Sigmoid colon (tissue), 7 donors: ENCODE measurements around the gene FMO2. TPM values are rescaled to one million over a fixed set of nuclear protein-coding genes. Genes with fewer than 3 reads are reported as not detected.
"Not testable (repeated sequence)": the region's sequence is repeated elsewhere in the genome, so short reads cannot be mapped to it uniquely, and the experiment has no call there.

Experiments used
- DNase-seq: peaks from one replicate; pipeline ENCODE4 v3.0.0-alpha.2; 2019
- H3K27ac ChIP-seq, 4 donors: fragments of 200-600 bp; sonication (generic); one replicate each; pipeline ENCODE4 v1.5.1; 2016 to 2019; ENCODE audit warnings: mild to moderate bottlenecking in 1 of 4
- H3K27me3 ChIP-seq, 3 donors: fragments of 200-600 bp; sonication (generic); one replicate each; pipeline ENCODE4 v1.5.1; 2019; ENCODE audit warnings: mild to moderate bottlenecking in 1 of 3
- H3K36me3 ChIP-seq, 4 donors: fragments of 200-600 bp; sonication (generic); one replicate each; pipeline ENCODE4 v1.5.1; 2016 to 2019
- H3K4me1 ChIP-seq, 4 donors: fragments of 200-600 bp; sonication (generic); one replicate each; pipeline ENCODE4 v1.5.1; 2017 to 2019
- H3K4me3 ChIP-seq, 4 donors: fragments of 200-600 bp; sonication (generic); one replicate each; pipeline ENCODE4 v1.5.1; 2017 to 2019; ENCODE audit warnings: mild to moderate bottlenecking in 2 of 4, moderate library complexity in 1 of 4
- H3K9me3 ChIP-seq, 4 donors: fragments of 200-600 bp in 3 of 4; sonication (generic) in 3 of 4; one replicate each; pipeline versions ENCODE4 v1.5.1 to v1.6.1; 2013 to 2019
- EP300 ChIP-seq, 4 donors: sonication (generic); formaldehyde crosslinking; IDR thresholded peaks; one replicate each; pipeline ENCODE4 v1.6.1; 2017; ENCODE audit warnings: antibody characterized with exemption in 4 of 4
- POLR2A ChIP-seq, 2 donors: fragments of 450-650 bp; IDR thresholded peaks; one replicate each; pipeline ENCODE4 v1.6.1; 2016; ENCODE audit warnings: antibody characterized with exemption in 2 of 2, mild to moderate bottlenecking in 2 of 2, moderate library complexity in 2 of 2
- POLR2AphosphoS5 ChIP-seq, 4 donors: sonication (generic); formaldehyde crosslinking; IDR thresholded peaks; one replicate each; pipeline ENCODE4 v1.6.1; 2017; ENCODE audit warnings: antibody characterized with exemption in 4 of 4
- WGBS, 2 donors: extraction: QIAGEN DNeasy Blood & Tissue Kit; methylation state at CpG; one replicate each; pipeline ENCODE4 v1.1.7; 2013; 5-methylcytosine and 5-hydroxymethylcytosine counted together
- intact Hi-C: fragments of 100-400 bp; cut with DNase I; formaldehyde crosslinking; loops from one replicate; pipeline ENCODE4 v1.15.1; 2023
- polyA plus RNA-seq, 3 donors: library from polyadenylated mRNA; stranded (reverse); fragments of 200-250 nt; gene quantifications; one replicate each; pipeline ENCODE4 v1.2.3, GENCODE V29; 2013
- total RNA-seq, 4 donors: library from RNA; depleted of rRNA; stranded (reverse); fragments of >200 nt; gene quantifications; one replicate each; pipeline ENCODE4 v1.1.0, GENCODE V29; 2016
- TF ChIP-seq, protein P1 (sequence below), 4 experiments: fragments of 450-650 bp in 3 of 4; fragments of 200-600 bp in 1 of 4; IDR thresholded peaks; one replicate each; pipeline ENCODE4 v1.5.1; 2016 to 2019; ENCODE audit warnings: antibody characterized with exemption in 4 of 4, mild to moderate bottlenecking in 3 of 4, moderate library complexity in 2 of 4
- donor health status: healthy with polysubstance abuse.
- donor health status: Bipolar disorder and iron deficiency.
- donor health status: healthy.

The FMO2 gene
- total and polyA plus RNA-seq, 7 donors, result 0.23 to 35.1 (median 4.2) TPM

DNA sequence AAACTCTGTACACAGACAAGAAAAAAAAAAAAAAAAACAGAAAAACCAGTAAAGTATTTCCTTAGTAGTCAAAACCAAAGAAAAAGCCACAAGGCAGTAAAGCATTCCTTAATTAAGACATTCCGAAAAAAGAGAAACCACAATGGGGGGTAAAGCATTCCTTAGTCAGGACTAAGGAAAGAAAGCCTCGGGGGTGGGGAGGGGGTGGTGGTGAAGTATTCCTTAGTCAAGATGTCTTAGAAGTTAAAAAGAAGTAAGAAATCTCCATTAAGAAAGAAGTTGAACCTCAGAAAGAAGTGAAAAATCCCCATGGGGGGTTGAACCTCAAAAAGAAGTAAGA, 35.0 kb downstream of the FMO2 start:
- H3K4me1 ChIP-seq, result peaks cover 0 to 14% (median 5%) of the 10 kb centered on the region in 4 donors
- no peaks in the 10 kb centered on the region for H3K27me3 ChIP-seq
- intact Hi-C loops, result no loop called here

DNA sequence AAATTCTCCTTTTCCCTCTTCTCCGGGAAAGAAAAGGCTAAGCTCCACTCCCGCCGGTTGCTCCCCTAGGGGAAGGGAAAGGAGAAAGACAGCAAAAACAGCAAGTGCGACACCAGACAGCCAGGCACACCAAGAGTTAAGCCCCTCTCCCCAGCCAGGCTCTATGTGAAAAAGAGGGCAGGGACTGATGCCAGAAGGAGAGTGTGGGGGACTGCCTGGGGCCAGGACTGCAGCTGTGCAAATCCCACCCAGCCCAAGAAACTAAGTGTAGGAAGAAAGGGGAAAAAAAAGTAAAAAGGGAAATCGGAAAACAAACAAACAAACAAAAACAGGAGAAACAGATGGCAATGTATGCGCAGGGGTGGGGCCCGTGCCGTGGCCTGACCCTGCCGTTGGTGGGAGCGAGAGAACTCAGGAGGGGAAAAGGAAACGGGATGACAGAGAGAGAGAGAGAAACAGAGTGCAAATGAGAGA, 35.5 kb downstream of the FMO2 start:
- no peak for DNase-seq
- Histone ChIP-seq H3K36me3 (no peaks in the 10 kb centered on the region), H3K4me3 (peak overlapping the region in 1 of 4 donors; percentile 1), H3K9me3 (no peaks in the 10 kb centered on the region), H3K27me3 (no peaks in the 10 kb centered on the region), H3K4me1 (peaks cover 0 to 14% (median 5%) of the 10 kb centered on the region in 4 donors), H3K27ac (peak overlapping the region; percentile 20 to 64 (median 51))
- no peak for TF ChIP-seq POLR2AphosphoS5 (IDR thresholded peaks at IDR 0.05)
- TF ChIP-seq, protein P1, sequence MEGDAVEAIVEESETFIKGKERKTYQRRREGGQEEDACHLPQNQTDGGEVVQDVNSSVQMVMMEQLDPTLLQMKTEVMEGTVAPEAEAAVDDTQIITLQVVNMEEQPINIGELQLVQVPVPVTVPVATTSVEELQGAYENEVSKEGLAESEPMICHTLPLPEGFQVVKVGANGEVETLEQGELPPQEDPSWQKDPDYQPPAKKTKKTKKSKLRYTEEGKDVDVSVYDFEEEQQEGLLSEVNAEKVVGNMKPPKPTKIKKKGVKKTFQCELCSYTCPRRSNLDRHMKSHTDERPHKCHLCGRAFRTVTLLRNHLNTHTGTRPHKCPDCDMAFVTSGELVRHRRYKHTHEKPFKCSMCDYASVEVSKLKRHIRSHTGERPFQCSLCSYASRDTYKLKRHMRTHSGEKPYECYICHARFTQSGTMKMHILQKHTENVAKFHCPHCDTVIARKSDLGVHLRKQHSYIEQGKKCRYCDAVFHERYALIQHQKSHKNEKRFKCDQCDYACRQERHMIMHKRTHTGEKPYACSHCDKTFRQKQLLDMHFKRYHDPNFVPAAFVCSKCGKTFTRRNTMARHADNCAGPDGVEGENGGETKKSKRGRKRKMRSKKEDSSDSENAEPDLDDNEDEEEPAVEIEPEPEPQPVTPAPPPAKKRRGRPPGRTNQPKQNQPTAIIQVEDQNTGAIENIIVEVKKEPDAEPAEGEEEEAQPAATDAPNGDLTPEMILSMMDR (IDR thresholded peaks at IDR 0.05), result no peak
- TF ChIP-seq EP300 (IDR thresholded peaks at IDR 0.05), result no peak
- TF ChIP-seq POLR2A (IDR thresholded peaks at IDR 0.05), result no peak
- WGBS, 2 donors, result 69 to 84% methylated on average over 11 of the region's 11 CpGs
- intact Hi-C loops, result no loop called here

More for the DNA sequence above, 35.0 kb downstream of the FMO2 start:
- TF ChIP-seq, protein P1 (IDR thresholded peaks at IDR 0.05), result no peak
- TF ChIP-seq EP300 (IDR thresholded peaks at IDR 0.05) (no peak), POLR2A (IDR thresholded peaks at IDR 0.05) (no peak), POLR2AphosphoS5 (IDR thresholded peaks at IDR 0.05) (no peak)
- Histone ChIP-seq H3K27ac (peak overlapping the region in 3 of 4 donors; percentile 42 to 64 (median 60)), H3K9me3 (no peaks in the 10 kb centered on the region), H3K4me3 (peak overlapping the region in 1 of 4 donors; percentile 1), H3K36me3 (no peaks in the 10 kb centered on the region)
- WGBS, 2 donors, result 72 to 88% methylated on average over 2 of the region's 2 CpGs
- no peak for DNase-seq

DNA sequence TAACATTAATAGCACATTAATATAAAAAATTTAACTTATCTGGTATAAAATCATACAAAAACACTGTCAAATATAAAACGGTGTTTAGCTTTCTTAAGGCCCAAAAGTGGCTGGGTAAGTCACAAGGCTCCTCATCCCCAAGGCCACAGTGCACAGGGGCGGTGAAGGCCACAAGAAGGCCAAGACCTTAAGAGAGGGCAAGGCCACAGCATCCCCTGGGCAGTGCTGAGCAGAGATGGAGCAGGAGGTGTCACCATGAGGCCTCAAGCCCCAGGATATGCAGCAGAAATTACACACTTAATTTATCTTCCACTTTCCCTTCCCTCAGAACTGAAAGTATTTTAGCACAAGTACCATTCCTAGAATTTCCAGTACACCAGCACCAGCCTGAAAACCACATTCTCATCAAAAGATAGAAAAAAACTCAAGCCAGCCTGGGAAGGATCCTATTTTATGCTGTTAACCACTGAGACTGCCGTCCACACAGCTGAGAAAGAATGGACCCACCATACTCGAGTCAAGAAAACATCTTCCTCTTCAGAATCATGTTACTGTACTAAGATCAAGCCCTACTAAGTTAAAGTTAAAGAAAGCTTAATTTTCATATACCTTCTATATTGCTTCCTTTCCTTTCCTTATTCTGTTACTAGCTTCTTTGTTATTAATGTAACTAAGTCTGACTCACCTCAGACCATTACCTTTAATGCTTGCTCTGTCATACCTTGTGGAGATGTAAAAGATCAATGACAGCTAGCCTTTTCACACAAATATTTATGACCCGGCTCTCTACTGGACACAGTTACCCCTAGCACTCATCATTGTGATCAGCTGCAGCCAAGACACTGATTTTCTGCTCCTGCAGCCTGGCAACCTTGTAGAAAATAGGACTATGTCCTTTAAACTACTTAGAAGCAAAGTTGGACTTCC, 36.8 kb downstream of the FMO2 start:
- H3K27me3 ChIP-seq, result no peaks in the 10 kb centered on the region
- no peaks in the 10 kb centered on the region for H3K36me3 ChIP-seq
- peaks cover 0 to 14% (median 5%) of the 10 kb centered on the region in 4 donors for H3K4me1 ChIP-seq
- no peak for TF ChIP-seq POLR2A (IDR thresholded peaks at IDR 0.05)
- no peak for TF ChIP-seq POLR2AphosphoS5 (IDR thresholded peaks at IDR 0.05)
- TF ChIP-seq, protein P1 (IDR thresholded peaks at IDR 0.05), result no peak
- no peak for TF ChIP-seq EP300 (IDR thresholded peaks at IDR 0.05)
- no peak for DNase-seq
- H3K4me3 ChIP-seq, result no peak overlapping the region
- WGBS, 2 donors, result 71 to 89% methylated on average over 5 of the region's 5 CpGs
- H3K27ac ChIP-seq, result peak overlapping the region in 2 of 4 donors; percentile 15 to 64
- no peaks in the 10 kb centered on the region for H3K9me3 ChIP-seq
- intact Hi-C loops, result no loop called here

DNA sequence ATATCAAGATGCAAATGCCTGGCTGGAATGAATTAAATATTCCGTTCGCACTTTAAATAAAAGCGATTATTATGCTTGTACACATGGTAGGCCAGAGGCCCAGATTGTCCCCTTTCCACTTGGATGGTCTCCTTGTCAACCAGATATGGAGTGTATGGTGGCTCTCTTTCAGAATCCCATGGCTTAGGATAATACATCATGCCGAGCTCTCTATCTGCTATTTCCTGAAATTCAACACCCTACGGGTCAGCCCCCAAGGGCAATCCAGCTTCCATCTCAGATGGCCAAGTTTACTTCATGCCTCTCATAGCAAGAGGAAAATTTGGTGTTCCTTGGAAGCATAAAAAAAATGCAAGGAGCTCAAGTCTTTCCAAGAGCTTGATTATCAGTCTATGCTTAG, 37.8 kb downstream of the FMO2 start:
- no peak for DNase-seq
- WGBS, 2 donors, result 82 to 93% methylated on average over 5 of the region's 5 CpGs
- no peaks in the 10 kb centered on the region for H3K27me3 ChIP-seq
- H3K4me3 ChIP-seq, result no peak overlapping the region
- TF ChIP-seq POLR2AphosphoS5 (IDR thresholded peaks at IDR 0.05), result no peak
- TF ChIP-seq, protein P1 (IDR thresholded peaks at IDR 0.05), result no peak
- TF ChIP-seq POLR2A (IDR thresholded peaks at IDR 0.05), result no peak
- TF ChIP-seq EP300 (IDR thresholded peaks at IDR 0.05), result no peak
- no peaks in the 10 kb centered on the region for H3K9me3 ChIP-seq
- peaks cover 0 to 14% (median 5%) of the 10 kb centered on the region in 4 donors for H3K4me1 ChIP-seq
- no peaks in the 10 kb centered on the region for H3K36me3 ChIP-seq
- intact Hi-C loops, result no loop called here
- H3K27ac ChIP-seq, result peak overlapping the region in 1 of 4 donors; percentile 15

DNA sequence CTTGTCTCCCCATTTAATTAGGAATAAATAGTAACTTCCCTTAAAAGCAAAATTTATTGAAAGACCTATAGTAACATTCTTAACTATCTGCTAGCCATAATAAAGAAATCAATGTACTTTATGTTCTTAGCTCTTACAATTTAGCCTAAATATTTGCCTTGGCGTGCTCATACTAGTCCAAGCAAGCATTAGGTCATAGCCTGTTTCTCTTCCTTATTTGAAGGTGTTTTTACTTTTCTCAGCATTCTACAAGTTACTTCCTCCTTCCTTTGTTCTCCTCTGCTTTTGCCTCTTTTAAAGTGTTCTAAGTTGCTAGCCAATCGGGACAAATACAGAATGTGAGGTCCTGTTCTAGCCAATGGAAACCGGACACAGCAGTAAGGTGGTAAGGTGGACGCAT, 39.2 kb downstream of the FMO2 start:
- 59 to 76% methylated on average over 4 of the region's 4 CpGs for WGBS, 2 donors
- H3K9me3 ChIP-seq, H3K27me3 ChIP-seq, H3K36me3 ChIP-seq, H3K4me3 ChIP-seq, intact Hi-C loops, DNase-seq: not testable (repeated sequence)
- Histone ChIP-seq H3K27ac (peak overlapping the region in 1 of 4 donors; percentile 5), H3K4me1 (peaks cover 0 to 13% (median 2%) of the 10 kb centered on the region in 4 donors)
